Astrocyte (in vitro differentiated cells and primary cell): ENCODE data around the gene TOP2B.

Experiments
- CTCF ChIP-seq: IDR thresholded peaks from 2 replicates; pipeline ENCODE4 v1.5.1; 2011; ENCODE audit warnings: low read depth, mild to moderate bottlenecking, inconsistent platforms, low read length, moderate library complexity; ENCODE audit not compliant: insufficient read depth
- EZH2 ChIP-seq: IDR thresholded peaks from 2 replicates; pipeline ENCODE4 v1.6.1; 2012; ENCODE audit warnings: mild to moderate bottlenecking, low read length, inconsistent platforms; ENCODE audit not compliant: insufficient read depth

- TF ChIP-seq CTCF (no peak), EZH2 (no peak)
These were observed 15.1 kb upstream of the TOP2B start for GRCh38 chr3:25679642-25680302.
